ENCODE measurements around the gene DHX36. TPM values are rescaled to one million over a fixed set of nuclear protein-coding genes. Genes with fewer than 3 reads are reported as not detected.

DHX36 gene
- total and polyA plus RNA-seq, 4 donors = 10.6 to 33.6 (median 23.1) TPM

DNA sequence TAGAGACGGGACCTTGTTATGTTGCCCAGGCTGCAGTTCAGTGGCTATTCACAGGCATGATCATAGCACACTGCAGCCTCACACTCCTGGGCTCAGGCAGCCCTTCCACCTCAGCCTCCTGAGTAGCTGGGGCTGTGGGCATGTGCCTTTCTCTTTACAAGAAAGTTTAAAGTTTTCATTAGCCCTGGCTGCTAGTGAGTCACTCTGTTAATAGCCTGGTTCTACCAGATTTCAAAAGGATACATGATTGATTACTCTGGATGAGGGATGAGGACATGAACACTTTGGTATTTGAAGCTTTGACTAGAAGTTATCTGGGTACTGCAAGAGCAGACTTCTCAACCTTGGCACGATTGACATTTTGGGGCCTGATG lies 95.1 kb downstream of the DHX36 start:
- peaks cover 4 to 24% (median 17%) of the 10 kb centered on the region in 4 donors for H3K36me3 ChIP-seq (ENCODE audit: control insufficient read depth in 4 of 4, insufficient read depth in 3 of 4, low read depth in 1 of 4, low read length in 3 of 4)
- TF ChIP-seq RAD21 (IDR thresholded peaks at IDR 0.05) (no peak), SP1 (IDR thresholded peaks at IDR 0.05) (no peak), HNF4G (IDR thresholded peaks at IDR 0.05) (no peak), RXRA (IDR thresholded peaks at IDR 0.05) (no peak)
- TF ChIP-seq, protein P1, sequence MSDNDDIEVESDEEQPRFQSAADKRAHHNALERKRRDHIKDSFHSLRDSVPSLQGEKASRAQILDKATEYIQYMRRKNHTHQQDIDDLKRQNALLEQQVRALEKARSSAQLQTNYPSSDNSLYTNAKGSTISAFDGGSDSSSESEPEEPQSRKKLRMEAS (IDR thresholded peaks at IDR 0.05) = no peak
- TF ChIP-seq, protein P2, sequence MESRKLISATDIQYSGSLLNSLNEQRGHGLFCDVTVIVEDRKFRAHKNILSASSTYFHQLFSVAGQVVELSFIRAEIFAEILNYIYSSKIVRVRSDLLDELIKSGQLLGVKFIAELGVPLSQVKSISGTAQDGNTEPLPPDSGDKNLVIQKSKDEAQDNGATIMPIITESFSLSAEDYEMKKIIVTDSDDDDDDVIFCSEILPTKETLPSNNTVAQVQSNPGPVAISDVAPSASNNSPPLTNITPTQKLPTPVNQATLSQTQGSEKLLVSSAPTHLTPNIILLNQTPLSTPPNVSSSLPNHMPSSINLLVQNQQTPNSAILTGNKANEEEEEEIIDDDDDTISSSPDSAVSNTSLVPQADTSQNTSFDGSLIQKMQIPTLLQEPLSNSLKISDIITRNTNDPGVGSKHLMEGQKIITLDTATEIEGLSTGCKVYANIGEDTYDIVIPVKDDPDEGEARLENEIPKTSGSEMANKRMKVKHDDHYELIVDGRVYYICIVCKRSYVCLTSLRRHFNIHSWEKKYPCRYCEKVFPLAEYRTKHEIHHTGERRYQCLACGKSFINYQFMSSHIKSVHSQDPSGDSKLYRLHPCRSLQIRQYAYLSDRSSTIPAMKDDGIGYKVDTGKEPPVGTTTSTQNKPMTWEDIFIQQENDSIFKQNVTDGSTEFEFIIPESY (IDR thresholded peaks at IDR 0.05) = no peak
- no peak overlapping the region for H3K4me3 ChIP-seq (ENCODE audit: low read depth in 1 of 3, low read length in 3 of 3)
- H3K27me3 ChIP-seq (ENCODE audit: control insufficient read depth in 4 of 4, insufficient read depth in 4 of 4, low read length in 3 of 4) = no peaks in the 10 kb centered on the region
- no peak overlapping the region for H3K27ac ChIP-seq (ENCODE audit: low read depth in 1 of 2, low read length in 2 of 2)
- no peaks in the 10 kb centered on the region for H3K9me3 ChIP-seq (ENCODE audit: control insufficient read depth in 4 of 4, low read length in 3 of 4)
- H3K9ac ChIP-seq (ENCODE audit: low read depth in 1 of 2, low read length in 2 of 2) = no peak overlapping the region
- 91% methylated on average over 2 of the region's 2 CpGs for WGBS
- H3K4me1 ChIP-seq (ENCODE audit: control insufficient read depth in 4 of 4, insufficient read depth in 4 of 4, low read length in 3 of 4) = no peaks in the 10 kb centered on the region
- DNase-seq (ENCODE audit: low spot score) = no peak

DNA sequence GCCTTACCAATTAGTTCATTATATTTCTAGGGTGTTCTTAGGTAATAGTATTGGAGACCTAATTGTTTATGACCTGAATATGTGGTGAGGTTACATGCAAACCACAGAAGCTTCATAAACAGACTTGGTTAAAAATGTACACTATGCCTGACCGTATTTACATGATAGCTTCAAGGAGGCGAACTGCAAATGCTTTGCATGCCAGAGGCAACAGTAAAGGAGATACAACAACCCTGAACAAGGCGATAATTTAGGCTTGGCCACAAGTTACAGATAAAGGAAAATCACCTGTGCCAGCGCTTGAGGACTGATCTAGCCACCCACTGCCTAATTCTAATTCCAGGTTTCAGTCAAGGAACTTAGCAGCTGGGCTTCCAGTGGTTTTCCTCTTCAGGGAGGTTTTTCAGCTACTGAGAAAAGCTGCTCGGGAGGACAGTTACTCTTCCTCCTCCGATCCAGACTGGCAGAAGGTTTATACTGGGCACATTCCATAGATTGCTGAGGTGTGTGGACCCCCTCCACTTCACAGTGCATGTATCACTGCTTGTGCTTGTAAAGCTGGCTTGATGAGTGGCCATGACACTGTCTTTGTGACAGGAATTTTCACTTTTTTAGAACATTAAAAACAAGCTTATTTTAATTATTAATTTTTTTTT lies 95.6 kb downstream of the DHX36 start:
- DNase-seq (ENCODE audit: low spot score) = no peak
- Histone ChIP-seq H3K9me3 (ENCODE audit: control insufficient read depth in 4 of 4, low read length in 3 of 4) (no peaks in the 10 kb centered on the region), H3K9ac (ENCODE audit: low read depth in 1 of 2, low read length in 2 of 2) (no peak overlapping the region), H3K36me3 (ENCODE audit: control insufficient read depth in 4 of 4, insufficient read depth in 3 of 4, low read depth in 1 of 4, low read length in 3 of 4) (peaks cover 4 to 23% (median 15%) of the 10 kb centered on the region in 4 donors), H3K27me3 (ENCODE audit: control insufficient read depth in 4 of 4, insufficient read depth in 4 of 4, low read length in 3 of 4) (no peaks in the 10 kb centered on the region), H3K4me3 (ENCODE audit: low read depth in 1 of 3, low read length in 3 of 3) (no peak overlapping the region), H3K27ac (ENCODE audit: low read depth in 1 of 2, low read length in 2 of 2) (no peak overlapping the region), H3K4me1 (ENCODE audit: control insufficient read depth in 4 of 4, insufficient read depth in 4 of 4, low read length in 3 of 4) (no peaks in the 10 kb centered on the region)
- 95% methylated on average over 6 of the region's 6 CpGs for WGBS
- TF ChIP-seq HNF4G (IDR thresholded peaks at IDR 0.05) (no peak), HNF4A (conservative IDR thresholded peaks at IDR 0.05) (no peak), NR2F2 (IDR thresholded peaks at IDR 0.05) (no peak), YY1 (IDR thresholded peaks at IDR 0.05) (no peak), EGR1 (IDR thresholded peaks at IDR 0.05; ENCODE audit: low read depth in 2 of 2) (no peak), GABPA (IDR thresholded peaks at IDR 0.05 in 1 of 2, conservative IDR thresholded peaks at IDR 0.05 in 1 of 2) (no peak), JUND (IDR thresholded peaks at IDR 0.05) (no peak), RAD21 (IDR thresholded peaks at IDR 0.05) (no peak), FOXA1 (IDR thresholded peaks at IDR 0.05) (no peak), RXRA (IDR thresholded peaks at IDR 0.05) (no peak), SP1 (IDR thresholded peaks at IDR 0.05) (no peak), TAF1 (conservative IDR thresholded peaks at IDR 0.05) (no peak)
- TF ChIP-seq, protein P3, sequence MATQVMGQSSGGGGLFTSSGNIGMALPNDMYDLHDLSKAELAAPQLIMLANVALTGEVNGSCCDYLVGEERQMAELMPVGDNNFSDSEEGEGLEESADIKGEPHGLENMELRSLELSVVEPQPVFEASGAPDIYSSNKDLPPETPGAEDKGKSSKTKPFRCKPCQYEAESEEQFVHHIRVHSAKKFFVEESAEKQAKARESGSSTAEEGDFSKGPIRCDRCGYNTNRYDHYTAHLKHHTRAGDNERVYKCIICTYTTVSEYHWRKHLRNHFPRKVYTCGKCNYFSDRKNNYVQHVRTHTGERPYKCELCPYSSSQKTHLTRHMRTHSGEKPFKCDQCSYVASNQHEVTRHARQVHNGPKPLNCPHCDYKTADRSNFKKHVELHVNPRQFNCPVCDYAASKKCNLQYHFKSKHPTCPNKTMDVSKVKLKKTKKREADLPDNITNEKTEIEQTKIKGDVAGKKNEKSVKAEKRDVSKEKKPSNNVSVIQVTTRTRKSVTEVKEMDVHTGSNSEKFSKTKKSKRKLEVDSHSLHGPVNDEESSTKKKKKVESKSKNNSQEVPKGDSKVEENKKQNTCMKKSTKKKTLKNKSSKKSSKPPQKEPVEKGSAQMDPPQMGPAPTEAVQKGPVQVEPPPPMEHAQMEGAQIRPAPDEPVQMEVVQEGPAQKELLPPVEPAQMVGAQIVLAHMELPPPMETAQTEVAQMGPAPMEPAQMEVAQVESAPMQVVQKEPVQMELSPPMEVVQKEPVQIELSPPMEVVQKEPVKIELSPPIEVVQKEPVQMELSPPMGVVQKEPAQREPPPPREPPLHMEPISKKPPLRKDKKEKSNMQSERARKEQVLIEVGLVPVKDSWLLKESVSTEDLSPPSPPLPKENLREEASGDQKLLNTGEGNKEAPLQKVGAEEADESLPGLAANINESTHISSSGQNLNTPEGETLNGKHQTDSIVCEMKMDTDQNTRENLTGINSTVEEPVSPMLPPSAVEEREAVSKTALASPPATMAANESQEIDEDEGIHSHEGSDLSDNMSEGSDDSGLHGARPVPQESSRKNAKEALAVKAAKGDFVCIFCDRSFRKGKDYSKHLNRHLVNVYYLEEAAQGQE (IDR thresholded peaks at IDR 0.05) = no peak
- TF ChIP-seq, protein P4, sequence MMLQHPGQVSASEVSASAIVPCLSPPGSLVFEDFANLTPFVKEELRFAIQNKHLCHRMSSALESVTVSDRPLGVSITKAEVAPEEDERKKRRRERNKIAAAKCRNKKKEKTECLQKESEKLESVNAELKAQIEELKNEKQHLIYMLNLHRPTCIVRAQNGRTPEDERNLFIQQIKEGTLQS (IDR thresholded peaks at IDR 0.05) = no peak
- TF ChIP-seq, protein P1 (IDR thresholded peaks at IDR 0.05) = no peak
- TF ChIP-seq, protein P5, sequence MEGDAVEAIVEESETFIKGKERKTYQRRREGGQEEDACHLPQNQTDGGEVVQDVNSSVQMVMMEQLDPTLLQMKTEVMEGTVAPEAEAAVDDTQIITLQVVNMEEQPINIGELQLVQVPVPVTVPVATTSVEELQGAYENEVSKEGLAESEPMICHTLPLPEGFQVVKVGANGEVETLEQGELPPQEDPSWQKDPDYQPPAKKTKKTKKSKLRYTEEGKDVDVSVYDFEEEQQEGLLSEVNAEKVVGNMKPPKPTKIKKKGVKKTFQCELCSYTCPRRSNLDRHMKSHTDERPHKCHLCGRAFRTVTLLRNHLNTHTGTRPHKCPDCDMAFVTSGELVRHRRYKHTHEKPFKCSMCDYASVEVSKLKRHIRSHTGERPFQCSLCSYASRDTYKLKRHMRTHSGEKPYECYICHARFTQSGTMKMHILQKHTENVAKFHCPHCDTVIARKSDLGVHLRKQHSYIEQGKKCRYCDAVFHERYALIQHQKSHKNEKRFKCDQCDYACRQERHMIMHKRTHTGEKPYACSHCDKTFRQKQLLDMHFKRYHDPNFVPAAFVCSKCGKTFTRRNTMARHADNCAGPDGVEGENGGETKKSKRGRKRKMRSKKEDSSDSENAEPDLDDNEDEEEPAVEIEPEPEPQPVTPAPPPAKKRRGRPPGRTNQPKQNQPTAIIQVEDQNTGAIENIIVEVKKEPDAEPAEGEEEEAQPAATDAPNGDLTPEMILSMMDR (IDR thresholded peaks at IDR 0.05; ENCODE audit: low read depth, low read length, missing input control) = no peak

All from liver (tissue), 9 donors.